Lower leg skin (tissue), 3 donors: Measurements from ENCODE around the gene RABGGTB.

ENCODE experiments used
- CTCF ChIP-seq, 3 donors: fragments of 450-650 bp; IDR thresholded peaks; one replicate each; pipeline ENCODE4 v1.5.1; 2016; ENCODE audit warnings: antibody characterized with exemption in 3 of 3, mild to moderate bottlenecking in 3 of 3, moderate library complexity in 2 of 3
- POLR2A ChIP-seq, 2 donors: fragments of 450-650 bp; IDR thresholded peaks; one replicate each; pipeline ENCODE4 v1.6.1; 2016 to 2017; ENCODE audit warnings: antibody characterized with exemption in 2 of 2, mild to moderate bottlenecking in 1 of 2, moderate library complexity in 1 of 2

GRCh38 chr1:75771978-75772377, 14.1 kb upstream of the RABGGTB start:
- TF ChIP-seq CTCF (IDR thresholded peaks at IDR 0.05) (no peak), POLR2A (IDR thresholded peaks at IDR 0.05) (no peak)
